OCI-LY1 (cell line): ENCODE results near the gene KLK14.

Experiments
- CTCF ChIP-seq: fragments of 200-600 bp; sonication (generic), shearing (Covaris generic); IDR thresholded peaks from 2 replicates; pipeline ENCODE4 v1.5.1; 2017; ENCODE audit warnings: mild to moderate bottlenecking, antibody characterized with exemption, low read length, moderate library complexity, mixed read lengths
- EZH2 ChIP-seq: fragments of 200-600 bp; sonication (generic), shearing (Covaris generic); IDR thresholded peaks from 2 replicates; pipeline ENCODE4 v1.8.0; 2017; ENCODE audit warnings: borderline replicate concordance, mixed run types, mild to moderate bottlenecking, antibody characterized with exemption, low read length, moderate library complexity, mixed read lengths

GRCh38 chr19:51098365-51099046 lies 15.8 kb upstream of the KLK14 start:
- no peak for TF ChIP-seq CTCF
- no peak for TF ChIP-seq EZH2
